ENCODE measurements around the gene TGFBR3.

GRCh38 chr1:91640877-91641526 is 244.9 kb downstream of the TGFBR3 start:
- no peak for TF ChIP-seq EZH2 (IDR thresholded peaks at IDR 0.05; ENCODE audit: insufficient read depth, poor library complexity, severe bottlenecking)
- TF ChIP-seq EZH2phosphoT487 (IDR thresholded peaks at IDR 0.05; ENCODE audit: insufficient read depth, low read depth) = no peak

All from GM23248 (cell line).